Measurements from ENCODE around the gene SMC1A. TPM values are rescaled to one million over a fixed set of nuclear protein-coding genes. Genes with fewer than 3 reads are reported as not detected.
"Not testable (repeated sequence)": the region's sequence is repeated elsewhere in the genome, so short reads cannot be mapped to it uniquely, and the experiment has no call there.

Gene SMC1A
- 13.7 to 38.9 TPM (median 24.2 TPM) in 3 replicates for polyA plus RNA-seq
- 89.1 TPM for polyA plus RNA-seq (2011; ENCODE audit: low read depth)
- polyA plus RNA-seq (2011; cell fraction: cytosol; rRNA removed): 11.1 and 12.4 TPM in 2 replicates
- 47.5 and 58.6 TPM in 2 replicates for polyA plus RNA-seq (2011; cell fraction: nucleus; rRNA removed)
- 11.1 and 43.1 TPM in 2 replicates for polyA plus RNA-seq (2012; ENCODE audit: low replicate concordance)
- 17.6 to 67.4 TPM (median 23.7 TPM) in 3 replicates for polyA minus RNA-seq
- 24.6 TPM for polyA minus RNA-seq (2011; cell fraction: cytosol; rRNA and poly(A)+ RNA removed)
- polyA minus RNA-seq (2011; cell fraction: nucleus; rRNA and poly(A)+ RNA removed): 29.5 and 64.7 TPM in 2 replicates

DNA sequence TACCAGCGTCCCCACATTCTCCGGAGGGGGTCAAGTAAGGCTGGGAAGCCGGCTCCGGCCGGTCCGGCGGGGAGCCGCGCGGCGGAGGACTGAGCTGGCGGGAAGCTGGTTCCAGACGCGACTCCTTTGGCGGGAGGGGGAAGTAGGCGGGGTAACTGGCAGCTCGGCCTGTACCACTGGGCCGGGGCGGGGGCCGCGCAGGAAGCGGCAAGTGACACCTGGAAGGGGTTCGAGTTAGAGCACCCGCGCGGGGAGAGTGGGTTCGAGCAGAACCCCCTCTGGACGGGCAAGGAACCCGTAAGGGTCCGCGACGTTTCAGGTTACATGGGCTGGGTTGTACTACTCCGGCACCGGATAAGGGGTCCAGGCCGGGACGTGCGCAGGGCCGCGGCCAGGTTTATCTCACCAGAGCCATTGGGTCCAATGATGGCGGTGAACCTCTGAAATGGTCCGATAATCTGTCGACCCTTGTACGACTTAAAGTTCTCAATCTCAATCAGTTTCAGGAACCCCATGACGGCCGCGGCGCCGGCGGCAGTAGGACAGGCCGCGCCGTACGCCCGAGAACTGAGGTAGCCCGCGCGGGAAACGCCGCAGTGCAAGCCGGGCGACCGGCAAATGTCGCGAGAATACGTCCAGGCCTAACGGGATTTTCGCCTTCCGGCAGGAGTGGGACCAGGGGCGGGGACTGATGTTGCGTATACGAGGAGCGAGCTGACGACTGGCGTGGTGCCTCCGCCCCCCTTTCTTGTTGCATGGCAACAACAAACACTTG lies at the start of gene SMC1A:
Gene SMC1A, minus strand, starts transcription at position 569 of the 775 bp plus-strand sequence. Its CDS starts 54 bp downstream, at position 515.
- peak within 1 kb of the TSS; percentile 86 for H3K4me2 ChIP-seq (ENCODE audit: control insufficient read depth, extremely low read depth, insufficient read depth, low read depth, low read length)
- dilution Hi-C loops (cut with MboI; ENCODE audit: extremely low pct_ligation_motif_present, low sequenced_read_pairs): no loop called here
- H3K9me3 ChIP-seq (ENCODE audit: control insufficient read depth, low read depth, low read length): no peaks in the 10 kb centered on the region
- peak; percentile 96 for DNase-seq (ENCODE audit: low read depth, low spot score)
- H3K4me1 ChIP-seq (ENCODE audit: control insufficient read depth, extremely low read depth, insufficient read depth, low read length): peaks cover 15% of the 10 kb centered on the region
- H3K36me3 ChIP-seq (ENCODE audit: control insufficient read depth in 2 of 2, extremely low read depth in 1 of 2, insufficient read depth in 2 of 2, low read length in 2 of 2): no peaks in the 10 kb centered on the region
- TF ChIP-seq, protein P1, sequence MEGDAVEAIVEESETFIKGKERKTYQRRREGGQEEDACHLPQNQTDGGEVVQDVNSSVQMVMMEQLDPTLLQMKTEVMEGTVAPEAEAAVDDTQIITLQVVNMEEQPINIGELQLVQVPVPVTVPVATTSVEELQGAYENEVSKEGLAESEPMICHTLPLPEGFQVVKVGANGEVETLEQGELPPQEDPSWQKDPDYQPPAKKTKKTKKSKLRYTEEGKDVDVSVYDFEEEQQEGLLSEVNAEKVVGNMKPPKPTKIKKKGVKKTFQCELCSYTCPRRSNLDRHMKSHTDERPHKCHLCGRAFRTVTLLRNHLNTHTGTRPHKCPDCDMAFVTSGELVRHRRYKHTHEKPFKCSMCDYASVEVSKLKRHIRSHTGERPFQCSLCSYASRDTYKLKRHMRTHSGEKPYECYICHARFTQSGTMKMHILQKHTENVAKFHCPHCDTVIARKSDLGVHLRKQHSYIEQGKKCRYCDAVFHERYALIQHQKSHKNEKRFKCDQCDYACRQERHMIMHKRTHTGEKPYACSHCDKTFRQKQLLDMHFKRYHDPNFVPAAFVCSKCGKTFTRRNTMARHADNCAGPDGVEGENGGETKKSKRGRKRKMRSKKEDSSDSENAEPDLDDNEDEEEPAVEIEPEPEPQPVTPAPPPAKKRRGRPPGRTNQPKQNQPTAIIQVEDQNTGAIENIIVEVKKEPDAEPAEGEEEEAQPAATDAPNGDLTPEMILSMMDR (optimal IDR thresholded peaks at IDR 0.05 in 1 of 3, IDR thresholded peaks at IDR 0.05 in 1 of 3, conservative IDR thresholded peaks at IDR 0.05 in 1 of 3; ENCODE audit: extremely low read depth in 1 of 3, insufficient read depth in 2 of 3, low read length in 3 of 3): no peak
- TF ChIP-seq EZH2 (IDR thresholded peaks at IDR 0.05; ENCODE audit: low read length): no peak
- peaks cover 14% of the 10 kb centered on the region for H4K20me1 ChIP-seq (ENCODE audit: control insufficient read depth, extremely low read depth, insufficient read depth, low read length)
- H3K9ac ChIP-seq (ENCODE audit: control insufficient read depth, extremely low read depth, insufficient read depth, low read length): peak within 1 kb of the TSS; percentile 97
- peak within 1 kb of the TSS; percentile 66 to 85 (median 80) for H3K4me3 ChIP-seq (ENCODE audit: control insufficient read depth in 2 of 3, extremely low read depth in 1 of 3, insufficient read depth in 2 of 3, low read depth in 1 of 3, low read length in 3 of 3)
- peaks cover 3% of the 10 kb centered on the region for H3K9me1 ChIP-seq (ENCODE audit: control insufficient read depth, extremely low read depth, insufficient read depth, low read length)
- H3K27me3 ChIP-seq (ENCODE audit: control insufficient read depth, extremely low read depth, insufficient read depth, low read length): no peaks in the 10 kb centered on the region
- H3K27ac ChIP-seq (ENCODE audit: control insufficient read depth, insufficient read depth, low read length): peak within 1 kb of the TSS; percentile 90
- peak within 1 kb of the TSS; percentile 88 for H2AFZ ChIP-seq (ENCODE audit: control insufficient read depth, low read length)
- peak; percentile 84 for FAIRE-seq
- H3K79me2 ChIP-seq (ENCODE audit: control insufficient read depth, insufficient read depth, low read length): peaks cover 48% of the 10 kb centered on the region

DNA sequence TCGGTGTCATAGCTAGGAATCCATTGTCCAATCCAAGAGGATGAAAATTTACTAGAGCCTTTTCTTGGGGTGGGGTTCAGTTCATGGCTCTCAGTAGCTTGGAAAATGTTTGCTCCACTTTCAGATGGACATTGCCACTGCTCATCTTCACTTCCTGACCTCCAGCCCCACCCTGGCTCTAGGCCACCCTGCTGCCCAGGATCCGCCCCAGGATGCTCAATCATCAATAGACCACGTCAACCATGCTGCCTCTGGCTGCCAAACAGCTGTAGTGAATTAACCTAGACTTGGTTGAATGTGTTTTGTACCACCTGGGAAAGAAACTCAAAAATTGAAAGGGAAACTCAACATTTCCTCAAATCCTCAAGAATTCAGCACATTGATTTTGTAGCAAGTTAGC lies 48.9 kb upstream of the SMC1A start:
- no peak overlapping the region for H3K9ac ChIP-seq (ENCODE audit: control insufficient read depth, extremely low read depth, insufficient read depth, low read length)
- no peak overlapping the region for H3K27ac ChIP-seq (ENCODE audit: control insufficient read depth, insufficient read depth, low read length)
- H3K9me1 ChIP-seq (ENCODE audit: control insufficient read depth, extremely low read depth, insufficient read depth, low read length): no peaks in the 10 kb centered on the region
- no peaks in the 10 kb centered on the region for H3K27me3 ChIP-seq (ENCODE audit: control insufficient read depth, extremely low read depth, insufficient read depth, low read length)
- DNase-seq (ENCODE audit: low read depth, low spot score) (no peak), FAIRE-seq (no peak)
- no peaks in the 10 kb centered on the region for H3K36me3 ChIP-seq (ENCODE audit: control insufficient read depth in 2 of 2, extremely low read depth in 1 of 2, insufficient read depth in 2 of 2, low read length in 2 of 2)
- no peak overlapping the region for H3K4me3 ChIP-seq (ENCODE audit: control insufficient read depth in 2 of 3, extremely low read depth in 1 of 3, insufficient read depth in 2 of 3, low read depth in 1 of 3, low read length in 3 of 3)
- no peak overlapping the region for H2AFZ ChIP-seq (ENCODE audit: control insufficient read depth, low read length)
- H3K4me1 ChIP-seq (ENCODE audit: control insufficient read depth, extremely low read depth, insufficient read depth, low read length): peaks cover 17% of the 10 kb centered on the region
- no peaks in the 10 kb centered on the region for H3K79me2 ChIP-seq (ENCODE audit: control insufficient read depth, insufficient read depth, low read length)
- H4K20me1 ChIP-seq (ENCODE audit: control insufficient read depth, extremely low read depth, insufficient read depth, low read length): no peaks in the 10 kb centered on the region
- dilution Hi-C loops (cut with MboI; ENCODE audit: extremely low pct_ligation_motif_present, low sequenced_read_pairs): no loop called here
- H3K4me2 ChIP-seq (ENCODE audit: control insufficient read depth, extremely low read depth, insufficient read depth, low read depth, low read length): no peak overlapping the region
- TF ChIP-seq, protein P1 (optimal IDR thresholded peaks at IDR 0.05 in 1 of 3, IDR thresholded peaks at IDR 0.05 in 1 of 3, conservative IDR thresholded peaks at IDR 0.05 in 1 of 3; ENCODE audit: extremely low read depth in 1 of 3, insufficient read depth in 2 of 3, low read length in 3 of 3): no peak
- TF ChIP-seq EZH2 (IDR thresholded peaks at IDR 0.05; ENCODE audit: low read length): no peak
- H3K9me3 ChIP-seq (ENCODE audit: control insufficient read depth, low read depth, low read length): no peaks in the 10 kb centered on the region

- H3K9me3 ChIP-seq (ENCODE audit: control insufficient read depth, low read depth, low read length); H2AFZ ChIP-seq (ENCODE audit: control insufficient read depth, low read length); FAIRE-seq; H3K36me3 ChIP-seq (ENCODE audit: control insufficient read depth in 2 of 2, extremely low read depth in 1 of 2, insufficient read depth in 2 of 2, low read length in 2 of 2); H3K4me2 ChIP-seq (ENCODE audit: control insufficient read depth, extremely low read depth, insufficient read depth, low read depth, low read length); H3K4me1 ChIP-seq (ENCODE audit: control insufficient read depth, extremely low read depth, insufficient read depth, low read length); H3K9ac ChIP-seq (ENCODE audit: control insufficient read depth, extremely low read depth, insufficient read depth, low read length); H3K79me2 ChIP-seq (ENCODE audit: control insufficient read depth, insufficient read depth, low read length); H3K4me3 ChIP-seq (ENCODE audit: control insufficient read depth in 2 of 3, extremely low read depth in 1 of 3, insufficient read depth in 2 of 3, low read depth in 1 of 3, low read length in 3 of 3); H4K20me1 ChIP-seq (ENCODE audit: control insufficient read depth, extremely low read depth, insufficient read depth, low read length); H3K9me1 ChIP-seq (ENCODE audit: control insufficient read depth, extremely low read depth, insufficient read depth, low read length); H3K27me3 ChIP-seq (ENCODE audit: control insufficient read depth, extremely low read depth, insufficient read depth, low read length); H3K27ac ChIP-seq (ENCODE audit: control insufficient read depth, insufficient read depth, low read length); DNase-seq (ENCODE audit: low read depth, low spot score); dilution Hi-C loops (cut with MboI; ENCODE audit: extremely low pct_ligation_motif_present, low sequenced_read_pairs): not testable (repeated sequence)
Observed at GRCh38 chrX:53468659-53469058, 46.2 kb upstream of the SMC1A start.

Measured in keratinocyte (primary cell).